ENCODE results near the gene SYT1. TPM values are rescaled to one million over a fixed set of nuclear protein-coding genes. Genes with fewer than 3 reads are reported as not detected.

SYT1 gene
- total RNA-seq, 1 donor, result not detected

DNA sequence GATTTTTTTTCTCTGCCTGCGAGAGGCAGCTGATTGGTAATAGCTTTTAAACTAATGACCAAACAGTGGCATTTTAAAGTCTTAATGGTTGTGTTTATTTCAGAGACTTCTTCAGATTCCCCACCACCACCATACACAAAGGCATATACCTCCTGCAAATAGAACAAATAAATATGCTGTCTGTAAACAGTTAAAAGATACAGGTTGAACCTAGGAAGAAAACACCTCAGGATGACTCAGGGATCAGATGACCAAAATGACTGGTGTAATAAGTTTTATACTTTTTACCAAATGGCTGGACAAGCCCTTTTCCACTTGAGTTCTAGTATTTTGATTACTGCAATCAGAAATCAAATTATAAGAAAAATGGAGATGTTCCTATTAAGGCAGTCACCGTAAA lies 462.1 kb downstream of the SYT1 start:
- TF ChIP-seq, protein P1, sequence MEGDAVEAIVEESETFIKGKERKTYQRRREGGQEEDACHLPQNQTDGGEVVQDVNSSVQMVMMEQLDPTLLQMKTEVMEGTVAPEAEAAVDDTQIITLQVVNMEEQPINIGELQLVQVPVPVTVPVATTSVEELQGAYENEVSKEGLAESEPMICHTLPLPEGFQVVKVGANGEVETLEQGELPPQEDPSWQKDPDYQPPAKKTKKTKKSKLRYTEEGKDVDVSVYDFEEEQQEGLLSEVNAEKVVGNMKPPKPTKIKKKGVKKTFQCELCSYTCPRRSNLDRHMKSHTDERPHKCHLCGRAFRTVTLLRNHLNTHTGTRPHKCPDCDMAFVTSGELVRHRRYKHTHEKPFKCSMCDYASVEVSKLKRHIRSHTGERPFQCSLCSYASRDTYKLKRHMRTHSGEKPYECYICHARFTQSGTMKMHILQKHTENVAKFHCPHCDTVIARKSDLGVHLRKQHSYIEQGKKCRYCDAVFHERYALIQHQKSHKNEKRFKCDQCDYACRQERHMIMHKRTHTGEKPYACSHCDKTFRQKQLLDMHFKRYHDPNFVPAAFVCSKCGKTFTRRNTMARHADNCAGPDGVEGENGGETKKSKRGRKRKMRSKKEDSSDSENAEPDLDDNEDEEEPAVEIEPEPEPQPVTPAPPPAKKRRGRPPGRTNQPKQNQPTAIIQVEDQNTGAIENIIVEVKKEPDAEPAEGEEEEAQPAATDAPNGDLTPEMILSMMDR (IDR thresholded peaks at IDR 0.05; ENCODE audit: extremely low read depth, low read depth, low read length), result no peak
- no peaks in the 10 kb centered on the region for H3K79me2 ChIP-seq (ENCODE audit: insufficient read depth, low read length)
- no peaks in the 10 kb centered on the region for H4K20me1 ChIP-seq (ENCODE audit: insufficient read depth, low read length)
- no peaks in the 10 kb centered on the region for H3K36me3 ChIP-seq (ENCODE audit: insufficient read depth, low read length)
- no peak overlapping the region for H3K4me2 ChIP-seq (ENCODE audit: insufficient read depth, low read length)
- no peak for DNase-seq (ENCODE audit: insufficient read length, low spot score, missing footprints)
- no peak overlapping the region for H3K27ac ChIP-seq (ENCODE audit: low read depth, low read length)
- no peaks in the 10 kb centered on the region for H3K27me3 ChIP-seq (ENCODE audit: insufficient read depth, low read length)
- no peaks in the 10 kb centered on the region for H3K4me1 ChIP-seq (ENCODE audit: insufficient read depth, low read length)
- no peak overlapping the region for H3K4me3 ChIP-seq (ENCODE audit: insufficient read depth, low read length)
- no peak overlapping the region for H2AFZ ChIP-seq (ENCODE audit: low read length)
- no peaks in the 10 kb centered on the region for H3K9me3 ChIP-seq (ENCODE audit: low read depth, low read length)

DNA sequence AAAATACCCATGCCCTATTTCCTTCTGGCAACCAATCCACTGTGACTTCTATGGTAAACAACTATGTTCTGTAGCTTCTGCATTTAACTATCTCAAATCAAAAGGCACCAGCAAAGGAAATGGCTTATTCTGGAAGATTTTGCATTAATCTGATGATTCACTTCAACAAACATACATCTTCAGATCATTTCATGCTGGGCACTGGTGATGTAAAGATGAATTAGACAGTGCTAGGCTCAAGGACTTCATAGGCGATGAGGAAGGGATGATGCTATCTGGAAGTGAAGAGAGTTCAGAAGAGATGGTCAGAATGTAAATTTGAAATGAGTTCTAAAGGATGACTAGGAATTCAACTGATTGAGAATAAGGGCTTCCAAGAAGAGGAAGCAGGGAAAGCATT lies 462.9 kb downstream of the SYT1 start:
- no peaks in the 10 kb centered on the region for H3K36me3 ChIP-seq (ENCODE audit: insufficient read depth, low read length)
- H3K9me3 ChIP-seq (ENCODE audit: low read depth, low read length), result no peaks in the 10 kb centered on the region
- no peak for DNase-seq (ENCODE audit: insufficient read length, low spot score, missing footprints)
- no peak overlapping the region for H3K4me2 ChIP-seq (ENCODE audit: insufficient read depth, low read length)
- H3K4me3 ChIP-seq (ENCODE audit: insufficient read depth, low read length), result no peak overlapping the region
- no peaks in the 10 kb centered on the region for H3K27me3 ChIP-seq (ENCODE audit: insufficient read depth, low read length)
- H3K27ac ChIP-seq (ENCODE audit: low read depth, low read length), result no peak overlapping the region
- no peak overlapping the region for H2AFZ ChIP-seq (ENCODE audit: low read length)
- TF ChIP-seq, protein P1 (IDR thresholded peaks at IDR 0.05; ENCODE audit: extremely low read depth, low read depth, low read length), result no peak
- no peaks in the 10 kb centered on the region for H3K79me2 ChIP-seq (ENCODE audit: insufficient read depth, low read length)
- H3K4me1 ChIP-seq (ENCODE audit: insufficient read depth, low read length), result no peaks in the 10 kb centered on the region
- H4K20me1 ChIP-seq (ENCODE audit: insufficient read depth, low read length), result no peaks in the 10 kb centered on the region

DNA sequence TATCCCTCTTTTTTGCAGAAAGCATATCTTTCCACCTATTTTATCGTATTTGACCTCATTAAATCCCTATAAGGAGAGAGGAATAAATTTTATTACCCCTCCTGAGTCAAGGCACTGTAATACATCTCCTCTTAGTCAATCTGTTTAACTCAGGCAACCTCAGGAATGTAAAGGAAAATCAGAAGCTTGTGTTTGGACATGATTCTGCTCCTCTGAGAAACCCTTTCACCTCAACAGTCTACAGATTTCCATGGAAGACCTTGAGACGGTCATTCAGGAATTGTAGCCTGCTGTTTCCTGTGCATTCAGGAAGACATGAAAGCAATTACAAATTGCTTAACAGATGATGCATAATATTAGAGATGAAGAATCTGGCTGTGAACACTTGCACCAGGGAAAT lies 465.4 kb downstream of the SYT1 start:
- TF ChIP-seq, protein P1 (IDR thresholded peaks at IDR 0.05; ENCODE audit: extremely low read depth, low read depth, low read length), result no peak
- H3K4me3 ChIP-seq (ENCODE audit: insufficient read depth, low read length), result no peak overlapping the region
- DNase-seq (ENCODE audit: insufficient read length, low spot score, missing footprints), result no peak
- H3K27ac ChIP-seq (ENCODE audit: low read depth, low read length), result no peak overlapping the region
- no peaks in the 10 kb centered on the region for H4K20me1 ChIP-seq (ENCODE audit: insufficient read depth, low read length)
- no peaks in the 10 kb centered on the region for H3K79me2 ChIP-seq (ENCODE audit: insufficient read depth, low read length)
- H3K4me1 ChIP-seq (ENCODE audit: insufficient read depth, low read length), result no peaks in the 10 kb centered on the region
- no peak overlapping the region for H2AFZ ChIP-seq (ENCODE audit: low read length)
- H3K9me3 ChIP-seq (ENCODE audit: low read depth, low read length), result no peaks in the 10 kb centered on the region
- no peak overlapping the region for H3K4me2 ChIP-seq (ENCODE audit: insufficient read depth, low read length)
- H3K27me3 ChIP-seq (ENCODE audit: insufficient read depth, low read length), result peaks cover 7% of the 10 kb centered on the region
- H3K36me3 ChIP-seq (ENCODE audit: insufficient read depth, low read length), result no peaks in the 10 kb centered on the region

DNA sequence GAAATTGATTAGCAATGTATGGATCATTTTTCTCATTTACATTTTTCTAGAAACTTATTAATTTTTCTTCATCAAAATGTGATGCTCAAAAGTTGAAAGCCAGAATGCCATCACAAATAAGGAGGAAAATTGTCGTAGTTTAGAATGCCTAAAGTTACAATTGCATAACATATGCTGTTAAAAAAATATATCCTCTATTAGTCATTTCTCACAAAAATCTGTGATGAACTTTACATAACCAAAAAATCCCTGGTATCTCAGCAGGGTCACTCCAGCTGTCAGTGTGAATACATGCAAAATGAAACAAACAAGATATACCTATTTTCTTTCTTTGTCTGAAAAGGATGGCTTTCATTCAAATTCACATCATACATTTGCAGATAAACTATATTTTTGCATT lies 467.3 kb downstream of the SYT1 start:
- no peak for DNase-seq (ENCODE audit: insufficient read length, low spot score, missing footprints)
- H3K4me3 ChIP-seq (ENCODE audit: insufficient read depth, low read length), result no peak overlapping the region

More for the DNA sequence above, 467.3 kb downstream of the SYT1 start:
- Histone ChIP-seq H3K9me3 (ENCODE audit: low read depth, low read length) (no peaks in the 10 kb centered on the region), H4K20me1 (ENCODE audit: insufficient read depth, low read length) (no peaks in the 10 kb centered on the region), H3K4me1 (ENCODE audit: insufficient read depth, low read length) (no peaks in the 10 kb centered on the region), H3K4me2 (ENCODE audit: insufficient read depth, low read length) (no peak overlapping the region), H3K79me2 (ENCODE audit: insufficient read depth, low read length) (no peaks in the 10 kb centered on the region), H3K27me3 (ENCODE audit: insufficient read depth, low read length) (peaks cover 8% of the 10 kb centered on the region), H3K27ac (ENCODE audit: low read depth, low read length) (no peak overlapping the region), H3K36me3 (ENCODE audit: insufficient read depth, low read length) (no peaks in the 10 kb centered on the region), H2AFZ (ENCODE audit: low read length) (no peak overlapping the region)
- TF ChIP-seq, protein P1 (IDR thresholded peaks at IDR 0.05; ENCODE audit: extremely low read depth, low read depth, low read length), result no peak

All from osteoblast (primary cell).